ENCODE data around the gene ARPC5L. TPM values are rescaled to one million over a fixed set of nuclear protein-coding genes. Genes with fewer than 3 reads are reported as not detected.

ARPC5L gene
- total RNA-seq, 1 donor from 2014 or later, result 39.2 TPM

DNA sequence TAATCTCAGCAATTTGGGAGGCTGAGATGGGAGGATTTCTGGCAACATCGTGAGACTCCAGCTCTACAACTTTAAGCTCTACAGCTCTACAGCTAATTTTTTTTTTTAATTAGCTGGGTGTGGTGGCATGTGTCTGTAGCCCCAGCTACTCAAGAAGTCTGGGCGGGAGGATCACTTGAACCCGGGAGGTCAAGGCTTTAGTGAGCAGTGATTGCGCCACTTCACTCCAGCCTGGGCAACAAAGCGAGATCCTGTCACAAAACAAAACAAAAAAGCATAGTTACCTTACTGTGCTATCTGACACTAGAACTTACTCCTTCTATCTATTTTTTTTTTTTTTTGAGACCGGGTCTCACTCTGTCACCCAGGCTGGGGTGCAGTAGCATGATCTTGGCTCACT lies 15.0 kb upstream of the ARPC5L start:
- no peak overlapping the region for H3K4me3 ChIP-seq
- peaks cover 25% of the 10 kb centered on the region for H3K4me1 ChIP-seq
- no peaks in the 10 kb centered on the region for H3K27me3 ChIP-seq (ENCODE audit: low read depth)
- TF ChIP-seq, protein P1, sequence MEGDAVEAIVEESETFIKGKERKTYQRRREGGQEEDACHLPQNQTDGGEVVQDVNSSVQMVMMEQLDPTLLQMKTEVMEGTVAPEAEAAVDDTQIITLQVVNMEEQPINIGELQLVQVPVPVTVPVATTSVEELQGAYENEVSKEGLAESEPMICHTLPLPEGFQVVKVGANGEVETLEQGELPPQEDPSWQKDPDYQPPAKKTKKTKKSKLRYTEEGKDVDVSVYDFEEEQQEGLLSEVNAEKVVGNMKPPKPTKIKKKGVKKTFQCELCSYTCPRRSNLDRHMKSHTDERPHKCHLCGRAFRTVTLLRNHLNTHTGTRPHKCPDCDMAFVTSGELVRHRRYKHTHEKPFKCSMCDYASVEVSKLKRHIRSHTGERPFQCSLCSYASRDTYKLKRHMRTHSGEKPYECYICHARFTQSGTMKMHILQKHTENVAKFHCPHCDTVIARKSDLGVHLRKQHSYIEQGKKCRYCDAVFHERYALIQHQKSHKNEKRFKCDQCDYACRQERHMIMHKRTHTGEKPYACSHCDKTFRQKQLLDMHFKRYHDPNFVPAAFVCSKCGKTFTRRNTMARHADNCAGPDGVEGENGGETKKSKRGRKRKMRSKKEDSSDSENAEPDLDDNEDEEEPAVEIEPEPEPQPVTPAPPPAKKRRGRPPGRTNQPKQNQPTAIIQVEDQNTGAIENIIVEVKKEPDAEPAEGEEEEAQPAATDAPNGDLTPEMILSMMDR (IDR thresholded peaks at IDR 0.05; ENCODE audit: borderline replicate concordance), result no peak
- intact Hi-C loops (cut with micrococcal nuclease), result no loop called here
- H3K27ac ChIP-seq (replicated peaks), result no peak overlapping the region
- no peaks in the 10 kb centered on the region for H3K36me3 ChIP-seq
- H3K9me3 ChIP-seq (replicated peaks), result no peaks in the 10 kb centered on the region
- no peak for DNase-seq

DNA sequence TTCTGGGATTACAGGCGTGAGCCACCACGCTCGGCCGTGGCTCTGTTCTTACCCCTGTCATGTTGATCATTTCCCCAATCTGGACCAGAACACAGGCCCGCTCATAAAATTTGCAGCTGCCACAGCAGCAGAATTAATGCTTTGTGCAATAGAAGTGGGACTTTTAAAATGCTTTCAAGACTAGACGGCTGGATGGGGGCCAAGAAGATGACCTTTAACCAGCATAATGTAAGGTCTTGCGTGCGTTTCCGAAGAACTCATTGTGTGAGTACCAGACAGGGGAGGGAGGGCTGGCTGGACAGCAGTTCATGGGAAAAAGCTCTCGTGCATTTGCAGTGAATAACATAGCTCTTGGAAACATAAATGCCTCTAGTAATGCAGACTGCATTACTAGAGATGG lies 12.1 kb upstream of the ARPC5L start:
- intact Hi-C loops (cut with micrococcal nuclease), result no loop called here
- Histone ChIP-seq H3K36me3 (no peaks in the 10 kb centered on the region), H3K27me3 (ENCODE audit: low read depth) (no peaks in the 10 kb centered on the region), H3K4me1 (peaks cover 40% of the 10 kb centered on the region), H3K4me3 (no peak overlapping the region), H3K9me3 (replicated peaks) (no peaks in the 10 kb centered on the region), H3K27ac (replicated peaks) (peak overlapping the region; percentile 95)
- TF ChIP-seq, protein P1 (IDR thresholded peaks at IDR 0.05; ENCODE audit: borderline replicate concordance), result no peak
- DNase-seq, result no peak

DNA sequence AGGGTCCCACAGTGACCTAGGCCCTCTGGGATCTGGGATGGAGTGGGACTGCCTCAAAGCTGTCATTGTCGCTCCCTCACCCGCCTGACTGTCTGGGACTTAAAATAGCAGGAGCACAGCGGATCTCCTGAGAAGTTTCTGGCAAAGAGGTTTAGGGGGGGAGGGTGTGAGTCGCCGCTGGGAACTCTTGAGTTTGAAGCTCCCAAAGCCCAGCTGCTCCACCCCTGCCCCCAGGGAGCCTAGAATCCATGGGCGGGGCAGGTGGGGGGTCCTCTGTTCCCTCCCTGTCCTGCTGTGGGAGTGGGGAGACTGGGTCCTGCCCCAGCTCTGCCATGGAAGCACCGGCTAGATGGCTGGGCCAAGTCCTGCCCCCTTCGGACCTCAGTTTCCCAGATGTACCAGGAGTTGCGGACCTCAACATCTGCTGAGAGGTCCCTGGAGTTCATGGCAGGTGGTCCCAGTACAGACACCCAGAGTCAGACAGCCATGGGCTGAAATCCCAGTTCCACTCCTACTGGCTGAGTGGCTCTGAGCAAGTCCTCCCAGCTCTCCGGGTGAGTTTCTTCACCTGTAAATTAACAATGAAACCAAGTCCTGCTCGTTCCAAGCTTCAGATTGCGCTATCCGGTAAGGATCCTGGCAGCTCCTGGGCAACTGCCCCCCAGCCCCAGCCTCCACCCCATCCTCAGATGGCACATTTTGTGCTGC lies 9.7 kb upstream of the ARPC5L start:
- Histone ChIP-seq H3K36me3 (peaks cover 4% of the 10 kb centered on the region), H3K27ac (replicated peaks) (peak overlapping the region; percentile 95), H3K4me3 (peak overlapping the region; percentile 67), H3K27me3 (ENCODE audit: low read depth) (no peaks in the 10 kb centered on the region), H3K4me1 (peaks cover 40% of the 10 kb centered on the region), H3K9me3 (replicated peaks) (no peaks in the 10 kb centered on the region)
- intact Hi-C loops (cut with micrococcal nuclease), result loop anchor here (2.0 kb wide), 1 partner anchor 77 kb away; no protein-coding TSS in a partner anchor
- TF ChIP-seq, protein P1 (IDR thresholded peaks at IDR 0.05; ENCODE audit: borderline replicate concordance), result no peak
- peak; percentile 66 for DNase-seq

DNA sequence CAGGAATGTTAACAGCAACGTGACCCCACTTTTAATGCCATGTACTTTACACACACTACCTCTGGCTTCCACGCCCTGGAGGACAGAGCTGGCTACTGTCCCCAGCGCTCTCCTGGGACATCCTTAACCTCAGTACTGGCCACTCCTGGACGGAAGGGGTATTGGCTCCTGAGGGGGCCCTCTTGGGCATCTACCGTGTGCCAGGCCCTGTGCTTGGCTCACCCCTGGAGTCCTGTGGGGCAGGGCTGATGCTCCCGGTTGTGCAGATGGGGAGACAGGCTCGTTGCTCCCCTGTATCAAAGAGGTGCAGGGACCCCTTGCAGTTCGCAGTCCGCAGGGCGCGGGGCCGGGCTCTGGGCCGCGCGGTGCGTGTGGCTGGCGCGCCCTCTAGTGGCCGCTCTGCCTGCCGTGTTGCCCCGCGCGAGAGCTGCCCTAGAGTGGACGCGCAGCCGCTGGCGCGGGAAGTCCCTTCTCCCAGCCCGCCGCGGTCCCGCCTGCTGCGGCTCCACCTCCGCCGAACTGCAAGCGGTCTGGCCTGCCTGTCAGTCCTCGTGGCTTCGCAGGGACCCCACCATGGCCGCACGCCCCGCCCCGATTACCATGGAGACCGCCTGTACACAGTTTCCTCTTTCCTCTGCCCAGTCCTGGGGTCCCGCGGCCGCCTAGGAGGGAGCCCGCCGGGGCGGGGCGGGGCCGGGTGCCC lies 8.9 kb upstream of the ARPC5L start, which contains the start of gene WDR38:
Gene WDR38, plus strand, starts transcription at position 632 of the 703 bp plus-strand sequence. CDS start 72 bp downstream, outside the sequence.
- peak within 1 kb of the TSS; percentile 95 for H3K27ac ChIP-seq (replicated peaks)
- H3K4me1 ChIP-seq, result peaks cover 40% of the 10 kb centered on the region
- no peaks in the 10 kb centered on the region for H3K27me3 ChIP-seq (ENCODE audit: low read depth)
- no peaks in the 10 kb centered on the region for H3K9me3 ChIP-seq (replicated peaks)
- H3K4me3 ChIP-seq, result peak within 1 kb of the TSS; percentile 67
- peak; percentile 82 for DNase-seq
- TF ChIP-seq, protein P1 (IDR thresholded peaks at IDR 0.05; ENCODE audit: borderline replicate concordance), result peak; percentile 97
- intact Hi-C loops (cut with micrococcal nuclease), result loop anchor here (2.0 kb wide), 1 partner anchor 78 kb away; no protein-coding TSS in a partner anchor
- peaks cover 11% of the 10 kb centered on the region for H3K36me3 ChIP-seq

DNA sequence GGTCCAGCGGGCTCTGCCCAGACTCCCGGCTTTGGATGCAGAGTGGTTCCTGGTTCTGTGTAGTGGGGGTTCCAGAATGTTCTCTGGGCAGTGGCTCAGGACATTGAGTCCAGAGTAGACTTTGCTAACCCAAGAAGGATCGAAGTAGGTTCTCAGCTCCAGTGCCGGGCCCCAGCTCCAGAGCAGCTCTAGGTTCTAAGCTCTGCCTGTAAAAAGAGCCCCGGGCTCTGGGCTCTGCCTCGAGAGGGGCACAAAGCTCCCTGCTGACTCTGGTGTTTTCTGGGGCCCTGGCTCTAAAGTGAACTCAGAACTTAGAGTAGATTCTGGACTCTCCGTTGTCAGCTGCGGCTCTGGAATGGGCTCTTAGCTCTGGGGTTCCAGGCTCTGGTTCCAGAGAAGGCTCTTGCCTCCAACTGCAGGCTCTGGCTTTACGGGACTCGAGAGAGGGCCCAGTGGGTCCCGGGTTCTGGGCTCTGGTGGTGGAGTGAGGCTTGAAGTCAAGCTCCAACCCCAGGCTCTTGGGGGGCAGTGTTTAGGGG lies 8.3 kb upstream of the ARPC5L start:
- H3K27ac ChIP-seq (replicated peaks), result peak overlapping the region; percentile 95
- intact Hi-C loops (cut with micrococcal nuclease), result loop anchor here (2.0 kb wide), 1 partner anchor 79 kb away; no protein-coding TSS in a partner anchor
- H3K27me3 ChIP-seq (ENCODE audit: low read depth), result no peaks in the 10 kb centered on the region
- no peak for DNase-seq
- TF ChIP-seq, protein P1 (IDR thresholded peaks at IDR 0.05; ENCODE audit: borderline replicate concordance), result no peak
- no peaks in the 10 kb centered on the region for H3K9me3 ChIP-seq (replicated peaks)
- peak overlapping the region; percentile 67 for H3K4me3 ChIP-seq
- H3K36me3 ChIP-seq, result peaks cover 18% of the 10 kb centered on the region
- H3K4me1 ChIP-seq, result peaks cover 44% of the 10 kb centered on the region

Data from left ventricle myocardium inferior (tissue), 1 donor.